GM21367 (cell line): ENCODE data around the gene ILDR2.

Source experiments
- ATAC-seq: cut with Tn5 transposase; IDR thresholded peaks from one replicate; pipeline ENCODE4 v1.9.1; 2021; ENCODE audit not compliant: unreplicated experiment

The ILDR2 gene

GRCh38 chr1:166925810-166926478 lies 49.4 kb downstream of the ILDR2 start:
- ATAC-seq: no peak

- peak; percentile 93 for ATAC-seq
Measured at GRCh38 chr1:166924823-166925541, 50.4 kb downstream of the ILDR2 start.

- ATAC-seq: no peak
Measured at GRCh38 chr1:166920561-166921475, 54.5 kb downstream of the ILDR2 start.

- no peak for ATAC-seq
Measured at GRCh38 chr1:166918956-166919316, 56.4 kb downstream of the ILDR2 start.

- no peak for ATAC-seq
Measured at GRCh38 chr1:166918088-166918955, 57.0 kb downstream of the ILDR2 start.

- no peak for ATAC-seq
Measured at GRCh38 chr1:166915941-166916340, 59.4 kb downstream of the ILDR2 start.

GRCh38 chr1:166915042-166915441 lies 60.3 kb downstream of the ILDR2 start:
- ATAC-seq: no peak

- no peak for ATAC-seq
Measured at GRCh38 chr1:166914111-166914510, 61.2 kb downstream of the ILDR2 start.

- no peak for ATAC-seq
Measured at GRCh38 chr1:166911624-166912023, 63.7 kb downstream of the ILDR2 start.

- ATAC-seq: peak; percentile 95
Measured at GRCh38 chr1:166910396-166910994, 64.8 kb downstream of the ILDR2 start.

- ATAC-seq: no peak
Measured at GRCh38 chr1:166908942-166909341, 66.4 kb downstream of the ILDR2 start.

- no peak for ATAC-seq
Measured at GRCh38 chr1:166907763-166908162, 67.6 kb downstream of the ILDR2 start.

- no peak for ATAC-seq
Measured at GRCh38 chr1:166907051-166907450, 68.3 kb downstream of the ILDR2 start.

- no peak for ATAC-seq
Measured at GRCh38 chr1:166906647-166907046, 68.7 kb downstream of the ILDR2 start.

- ATAC-seq: no peak
Measured at GRCh38 chr1:166905900-166906299, 69.4 kb downstream of the ILDR2 start.

- ATAC-seq: no peak
Measured at GRCh38 chr1:166905136-166905535, 70.2 kb downstream of the ILDR2 start.

GRCh38 chr1:166903232-166903631 lies 72.1 kb downstream of the ILDR2 start:
- ATAC-seq: no peak

GRCh38 chr1:166902279-166902678 lies 73.1 kb downstream of the ILDR2 start:
- no peak for ATAC-seq

- no peak for ATAC-seq
Measured at GRCh38 chr1:166900987-166901386, 74.4 kb downstream of the ILDR2 start.

GRCh38 chr1:166899769-166900168 lies 75.6 kb downstream of the ILDR2 start:
- no peak for ATAC-seq
